Measurements from ENCODE around the gene C2CD4D. TPM values are rescaled to one million over a fixed set of nuclear protein-coding genes. Genes with fewer than 3 reads are reported as not detected.

Gene C2CD4D
- total RNA-seq, 1 donor from 2014 or later: 1.3 TPM

- H3K9me3 Mint-ChIP-seq (ENCODE audit: low read depth): no peaks in the 10 kb centered on the region
- H3K4me1 Mint-ChIP-seq (ENCODE audit: low read depth): no peaks in the 10 kb centered on the region
- H3K27ac Mint-ChIP-seq: no peak overlapping the region
- peaks cover 37% of the 10 kb centered on the region for H3K27me3 Mint-ChIP-seq
- H3K4me3 Mint-ChIP-seq (ENCODE audit: low read depth): no peak overlapping the region
- TF ChIP-seq CTCF (IDR thresholded peaks at IDR 0.05; ENCODE audit: unreplicated experiment): no peak
- H3K36me3 Mint-ChIP-seq (ENCODE audit: insufficient read depth): no peaks in the 10 kb centered on the region
- DNase-seq (ENCODE audit: low spot score, unreplicated experiment): no peak
Measured at GRCh38 chr1:151801310-151801820, 38.3 kb downstream of the C2CD4D start.

GRCh38 chr1:151800830-151801229 lies 38.8 kb downstream of the C2CD4D start:
- no peaks in the 10 kb centered on the region for H3K9me3 Mint-ChIP-seq (ENCODE audit: low read depth)
- no peaks in the 10 kb centered on the region for H3K36me3 Mint-ChIP-seq (ENCODE audit: insufficient read depth)
- TF ChIP-seq CTCF (IDR thresholded peaks at IDR 0.05; ENCODE audit: unreplicated experiment): no peak
- peaks cover 34% of the 10 kb centered on the region for H3K27me3 Mint-ChIP-seq
- DNase-seq (ENCODE audit: low spot score, unreplicated experiment): no peak
- no peak overlapping the region for H3K4me3 Mint-ChIP-seq (ENCODE audit: low read depth)
- no peak overlapping the region for H3K27ac Mint-ChIP-seq
- H3K4me1 Mint-ChIP-seq (ENCODE audit: low read depth): no peaks in the 10 kb centered on the region

GRCh38 chr1:151799179-151800022 lies 40.2 kb downstream of the C2CD4D start:
- no peaks in the 10 kb centered on the region for H3K9me3 Mint-ChIP-seq (ENCODE audit: low read depth)
- no peak overlapping the region for H3K27ac Mint-ChIP-seq
- H3K27me3 Mint-ChIP-seq: peaks cover 29% of the 10 kb centered on the region
- no peak for TF ChIP-seq CTCF (IDR thresholded peaks at IDR 0.05; ENCODE audit: unreplicated experiment)
- no peak for DNase-seq (ENCODE audit: low spot score, unreplicated experiment)
- H3K4me1 Mint-ChIP-seq (ENCODE audit: low read depth): no peaks in the 10 kb centered on the region
- no peak overlapping the region for H3K4me3 Mint-ChIP-seq (ENCODE audit: low read depth)
- H3K36me3 Mint-ChIP-seq (ENCODE audit: insufficient read depth): no peaks in the 10 kb centered on the region

GRCh38 chr1:151798571-151798970 lies 41.0 kb downstream of the C2CD4D start:
- no peak for DNase-seq (ENCODE audit: low spot score, unreplicated experiment)
- Mint-ChIP-seq H3K27me3 (peaks cover 24% of the 10 kb centered on the region), H3K9me3 (ENCODE audit: low read depth) (no peaks in the 10 kb centered on the region), H3K36me3 (ENCODE audit: insufficient read depth) (no peaks in the 10 kb centered on the region), H3K4me1 (ENCODE audit: low read depth) (no peaks in the 10 kb centered on the region), H3K27ac (no peak overlapping the region), H3K4me3 (ENCODE audit: low read depth) (no peak overlapping the region)
- no peak for TF ChIP-seq CTCF (IDR thresholded peaks at IDR 0.05; ENCODE audit: unreplicated experiment)

GRCh38 chr1:151790940-151791651 lies 48.5 kb downstream of the C2CD4D start:
- Mint-ChIP-seq H3K27ac (peak overlapping the region; percentile 96), H3K4me3 (ENCODE audit: low read depth) (peak overlapping the region; percentile 86), H3K9me3 (ENCODE audit: low read depth) (no peaks in the 10 kb centered on the region), H3K36me3 (ENCODE audit: insufficient read depth) (no peaks in the 10 kb centered on the region), H3K4me1 (ENCODE audit: low read depth) (peaks cover 7% of the 10 kb centered on the region), H3K27me3 (no peaks in the 10 kb centered on the region)
- peak; percentile 18 for DNase-seq (ENCODE audit: low spot score, unreplicated experiment)
- TF ChIP-seq CTCF (IDR thresholded peaks at IDR 0.05; ENCODE audit: unreplicated experiment): no peak
